HG02981 (cell line): ENCODE data around the gene TUBA4B.

Experiments used
- ATAC-seq: cut with Tn5 transposase; IDR thresholded peaks from one replicate; pipeline ENCODE4 v1.9.1; 2021; ENCODE audit warnings: mild to moderate bottlenecking, moderate library complexity; ENCODE audit not compliant: unreplicated experiment

TUBA4B gene

DNA sequence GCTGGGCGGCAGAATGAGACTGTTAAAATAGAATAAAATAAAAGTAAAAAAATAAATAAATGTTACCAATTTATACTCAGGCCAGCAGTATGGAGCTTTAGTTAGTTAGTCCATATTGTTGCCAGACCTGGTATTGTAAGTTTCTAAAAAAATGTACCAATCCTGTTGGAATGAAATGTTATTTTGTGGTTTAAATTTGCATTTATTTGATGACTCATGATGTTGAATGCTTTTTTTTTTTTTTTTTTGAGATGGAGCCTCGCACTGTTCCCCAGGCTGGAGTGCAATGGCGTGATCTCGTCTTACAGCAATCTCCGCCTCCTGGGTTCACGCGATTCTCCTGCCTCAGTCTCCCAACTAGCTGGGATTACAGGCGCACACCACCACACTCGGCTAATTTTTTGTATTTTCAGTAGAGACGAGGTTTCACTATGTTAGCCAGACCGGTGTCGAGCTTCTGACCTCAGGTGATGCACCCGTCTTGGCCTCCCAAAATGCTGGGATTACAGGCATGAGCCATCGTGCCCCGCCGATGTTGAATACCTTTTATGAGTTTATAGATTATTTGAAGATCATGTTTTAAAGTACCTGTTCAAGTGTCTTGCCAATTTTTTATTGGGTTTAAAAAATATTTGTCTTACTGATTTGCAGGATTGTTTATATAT lies 61.9 kb downstream of the TUBA4B start:
- ATAC-seq, result no peak
